Mesenchymal stem cell (in vitro differentiated cells and primary cell): ENCODE data around the gene WIPF2.

Source experiments
- DNase-seq: peaks from one replicate; pipeline ENCODE4 v3.0.0-alpha.2; 2013
- H2AFZ ChIP-seq: one replicate; pipeline ENCODE4 v1.6.1; 2013; ENCODE audit warnings: low read depth, mild to moderate bottlenecking, control low read depth, inconsistent platforms, low read length, moderate library complexity
- H2AK5ac ChIP-seq: 2 replicates; pipeline ENCODE4 v1.6.1; 2013; ENCODE audit warnings: low read length, moderate library complexity, mild to moderate bottlenecking, inconsistent platforms; ENCODE audit not compliant: severe bottlenecking
- H2BK120ac ChIP-seq: one replicate; pipeline ENCODE4 v1.6.1; 2013; ENCODE audit warnings: low read depth, mild to moderate bottlenecking, inconsistent platforms, low read length, moderate library complexity
- H2BK12ac ChIP-seq, 2 experiments: one replicate each; pipeline ENCODE4 v1.6.1; 2013; ENCODE audit warnings: inconsistent platforms in 2 of 2, low read length in 2 of 2, mild to moderate bottlenecking in 2 of 2, moderate library complexity in 2 of 2, control low read depth in 1 of 2
- H2BK15ac ChIP-seq: one replicate; pipeline ENCODE4 v1.6.1; 2013; ENCODE audit warnings: mild to moderate bottlenecking, low read depth, inconsistent platforms; ENCODE audit not compliant: poor library complexity, severe bottlenecking
- H2BK5ac ChIP-seq: 2 replicates; pipeline ENCODE4 v1.6.1; 2013; ENCODE audit warnings: low read depth, mild to moderate bottlenecking, low read length, control low read depth, inconsistent platforms; ENCODE audit not compliant: poor library complexity, severe bottlenecking
- H3K14ac ChIP-seq, 2 experiments: one replicate each; pipeline ENCODE4 v1.6.1; 2013; ENCODE audit warnings: inconsistent platforms in 2 of 2, low read length in 2 of 2, control low read depth in 1 of 2, mild to moderate bottlenecking in 1 of 2, moderate library complexity in 1 of 2
- H3K18ac ChIP-seq, 2 experiments: one replicate each; pipeline ENCODE4 v1.6.1; 2013; ENCODE audit warnings: inconsistent platforms in 2 of 2, low read length in 2 of 2, control low read depth in 1 of 2, low read depth in 1 of 2, mild to moderate bottlenecking in 1 of 2
- H3K23ac ChIP-seq, 2 experiments: one replicate each; pipeline ENCODE4 v1.6.1; 2013; ENCODE audit warnings: inconsistent platforms in 2 of 2, low read length in 2 of 2, mild to moderate bottlenecking in 2 of 2, moderate library complexity in 2 of 2, control low read depth in 1 of 2
- H3K27ac ChIP-seq: 2 replicates; pipeline ENCODE4 v1.5.1; 2013; ENCODE audit warnings: mild to moderate bottlenecking, moderate library complexity, low read length, control low read depth, inconsistent platforms; ENCODE audit not compliant: poor library complexity, severe bottlenecking
- H3K27me3 ChIP-seq, 2 experiments: 2 replicates each; pipeline versions ENCODE4 v1.6.1 to v1.7.0; 2013; ENCODE audit warnings: low read length in 2 of 2, mild to moderate bottlenecking in 2 of 2, moderate library complexity in 2 of 2, control low read depth in 1 of 2, inconsistent platforms in 1 of 2; ENCODE audit not compliant: control insufficient read depth in 1 of 2, insufficient read depth in 1 of 2
- H3K36me3 ChIP-seq, 2 experiments: 2 replicates each; pipeline versions ENCODE4 v1.6.1 to v1.7.0; 2013; ENCODE audit warnings: low read length in 2 of 2, control low read depth in 1 of 2, inconsistent platforms in 1 of 2, low read depth in 1 of 2, mild to moderate bottlenecking in 1 of 2; ENCODE audit not compliant: insufficient read depth in 2 of 2, control insufficient read depth in 1 of 2
- H3K4ac ChIP-seq, 2 experiments: one replicate each; pipeline ENCODE4 v1.6.1; 2013; ENCODE audit warnings: inconsistent platforms in 2 of 2, low read length in 2 of 2, mild to moderate bottlenecking in 2 of 2, moderate library complexity in 2 of 2, control low read depth in 1 of 2, low read depth in 1 of 2
- H3K4me1 ChIP-seq: 2 replicates; pipeline ENCODE4 v1.6.1; 2013; ENCODE audit warnings: low read depth, low read length, control low read depth; ENCODE audit not compliant: control insufficient read depth, insufficient read depth
- H3K4me2 ChIP-seq: 2 replicates; pipeline ENCODE4 v1.6.1; 2013; ENCODE audit warnings: low read length, mild to moderate bottlenecking, inconsistent platforms; ENCODE audit not compliant: poor library complexity, severe bottlenecking
- H3K4me3 ChIP-seq, 2 experiments: 2 replicates each; pipeline versions ENCODE4 v1.5.1 to v1.7.0; 2013; ENCODE audit warnings: low read length in 2 of 2, mild to moderate bottlenecking in 2 of 2, control low read depth in 1 of 2, low read depth in 1 of 2; ENCODE audit not compliant: insufficient read depth in 1 of 2
- H3K79me1 ChIP-seq: replicated peaks from 2 replicates; pipeline ENCODE4 v1.6.1; 2013; ENCODE audit warnings: mild to moderate bottlenecking, control low read depth, low read length, inconsistent platforms; ENCODE audit not compliant: poor library complexity, severe bottlenecking
- H3K9ac ChIP-seq: 2 replicates; pipeline ENCODE4 v1.7.0; 2013; ENCODE audit warnings: mild to moderate bottlenecking, low read length, moderate library complexity
- H3K9me3 ChIP-seq: 2 replicates; pipeline ENCODE4 v1.7.0; 2013; ENCODE audit warnings: mild to moderate bottlenecking, low read length; ENCODE audit not compliant: control insufficient read depth
- H4K8ac ChIP-seq: one replicate; pipeline ENCODE4 v1.6.1; 2013; ENCODE audit warnings: inconsistent platforms, mild to moderate bottlenecking, low read length, moderate library complexity
- H4K91ac ChIP-seq: one replicate; pipeline ENCODE4 v1.6.1; 2013; ENCODE audit warnings: mild to moderate bottlenecking, low read length, inconsistent platforms
- WGBS: methylation state at CpG from one replicate; pipeline ENCODE4 v1.1.7; 2013; ENCODE audit warnings: mixed read lengths; 5-methylcytosine and 5-hydroxymethylcytosine counted together

The WIPF2 gene

GRCh38 chr17:40311575-40311974 lies 92.5 kb downstream of the WIPF2 start:
- no peak overlapping the region for H3K9ac ChIP-seq
- no peak overlapping the region for H4K8ac ChIP-seq
- DNase-seq = no peak
- H3K4me2 ChIP-seq = peak overlapping the region; percentile 1
- H3K4me1 ChIP-seq = peaks cover 83% of the 10 kb centered on the region
- H3K36me3 ChIP-seq = no peaks in the 10 kb centered on the region
- H3K4me3 ChIP-seq = no peak overlapping the region
- no peak overlapping the region for H2BK120ac ChIP-seq
- no peaks in the 10 kb centered on the region for H3K9me3 ChIP-seq
- H2BK5ac ChIP-seq = no peak overlapping the region
- H3K4ac ChIP-seq = no peak overlapping the region
- H2BK15ac ChIP-seq = no peak overlapping the region
- WGBS = 92% methylated on average over 2 of the region's 2 CpGs
- no peak overlapping the region for H3K14ac ChIP-seq
- H3K23ac ChIP-seq = no peak overlapping the region
- H3K79me1 ChIP-seq = peaks cover 5% of the 10 kb centered on the region
- no peak overlapping the region for H4K91ac ChIP-seq
- no peak overlapping the region for H2BK12ac ChIP-seq
- no peaks in the 10 kb centered on the region for H3K27me3 ChIP-seq
- peak overlapping the region; percentile 31 for H3K27ac ChIP-seq
- H3K18ac ChIP-seq = no peak overlapping the region
- no peak overlapping the region for H2AFZ ChIP-seq
- H2AK5ac ChIP-seq = peak overlapping the region; percentile 72

DNA sequence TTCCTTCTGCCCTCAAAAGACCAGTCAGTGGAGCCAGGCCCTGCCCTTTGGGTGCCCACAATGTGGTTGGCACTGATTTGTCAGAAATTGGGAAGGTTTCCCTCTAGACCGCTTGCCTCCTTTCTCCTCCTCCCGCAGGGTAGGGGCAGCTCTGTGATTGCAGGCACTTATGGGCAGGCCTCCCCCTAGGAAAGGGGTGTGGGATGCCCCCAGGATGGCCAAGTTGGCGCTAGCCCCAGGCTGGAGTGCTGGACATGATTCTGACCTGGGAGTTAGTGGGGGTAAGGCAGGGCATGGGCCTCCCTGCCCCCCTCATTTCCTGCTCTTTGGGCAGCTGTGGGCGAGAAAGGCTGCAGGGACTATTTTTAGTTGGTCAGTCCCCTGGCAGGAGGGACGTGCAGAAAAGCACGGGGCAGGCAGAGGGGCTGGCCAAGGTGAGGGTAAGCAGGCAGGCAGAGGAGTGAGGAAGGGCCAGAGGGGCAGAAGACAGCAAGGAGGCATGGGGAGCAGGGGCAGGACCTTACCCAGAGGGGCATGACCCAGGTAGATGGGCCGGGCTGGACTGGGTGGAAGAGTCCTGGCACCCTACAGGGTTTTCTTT lies 93.1 kb downstream of the WIPF2 start:
- no peak overlapping the region for H2BK5ac ChIP-seq
- H3K4me2 ChIP-seq = no peak overlapping the region
- no peak overlapping the region for H4K8ac ChIP-seq
- H3K4ac ChIP-seq = peak overlapping the region in 1 of 2 experiments; percentile 11
- H3K4me1 ChIP-seq = peaks cover 86% of the 10 kb centered on the region
- peaks cover 5% of the 10 kb centered on the region for H3K79me1 ChIP-seq
- no peak for DNase-seq
- no peaks in the 10 kb centered on the region for H3K27me3 ChIP-seq
- H3K14ac ChIP-seq = peak overlapping the region in 1 of 2 experiments; percentile 93
- peak overlapping the region; percentile 72 for H2AK5ac ChIP-seq
- no peak overlapping the region for H2BK15ac ChIP-seq
- H3K23ac ChIP-seq = no peak overlapping the region
- H2AFZ ChIP-seq = no peak overlapping the region
- no peak overlapping the region for H4K91ac ChIP-seq
- WGBS = 59% methylated on average over 7 of the region's 7 CpGs
- H3K27ac ChIP-seq = peak overlapping the region; percentile 31
- H2BK12ac ChIP-seq = peak overlapping the region in 1 of 2 experiments; percentile 72
- peak overlapping the region; percentile 38 to 71 for H3K18ac ChIP-seq
- H3K36me3 ChIP-seq = no peaks in the 10 kb centered on the region
- H3K4me3 ChIP-seq = no peak overlapping the region
- no peak overlapping the region for H3K9ac ChIP-seq
- no peak overlapping the region for H2BK120ac ChIP-seq
- no peaks in the 10 kb centered on the region for H3K9me3 ChIP-seq

DNA sequence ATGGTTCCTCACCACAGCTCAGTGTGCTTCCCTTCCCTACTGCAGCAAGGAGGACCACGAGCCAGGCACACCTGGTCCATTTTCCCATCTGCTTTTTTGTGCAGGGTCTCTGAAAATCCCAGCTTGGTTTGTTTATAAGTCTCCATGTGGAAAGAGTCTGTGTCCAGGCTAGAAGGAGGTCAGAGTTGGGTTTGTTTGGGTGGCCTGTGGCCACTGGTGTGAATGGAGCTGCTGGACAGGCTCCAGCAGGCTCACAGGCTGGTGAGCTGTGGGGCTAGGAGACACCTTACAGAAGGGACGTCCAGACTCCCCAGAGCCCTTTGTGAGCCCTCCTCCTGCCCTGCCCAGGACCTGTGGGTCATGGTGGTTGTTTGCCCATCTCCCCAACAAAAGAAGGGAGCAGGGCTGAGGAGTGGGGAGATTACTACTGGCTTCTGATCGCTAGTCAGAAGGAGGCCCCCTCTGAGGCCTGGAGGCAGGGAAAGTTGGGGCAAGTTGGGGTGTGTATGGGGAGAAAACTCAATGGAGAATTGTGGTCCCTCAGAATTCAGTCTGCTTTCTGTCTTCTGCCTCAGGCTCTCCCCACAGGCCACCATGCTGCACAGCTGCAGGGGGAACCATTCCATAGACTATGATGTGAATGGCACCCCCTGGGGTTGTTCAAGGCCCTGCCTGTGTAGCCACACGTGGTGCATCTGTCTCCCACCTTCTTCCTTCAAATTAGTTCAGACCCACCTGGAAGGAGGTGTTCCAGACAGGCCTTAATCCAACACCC lies 94.0 kb downstream of the WIPF2 start:
- no peak overlapping the region for H4K91ac ChIP-seq
- H4K8ac ChIP-seq = no peak overlapping the region
- H3K36me3 ChIP-seq = no peaks in the 10 kb centered on the region
- WGBS = 73% methylated on average over 4 of the region's 4 CpGs
- no peak overlapping the region for H2BK120ac ChIP-seq
- peak overlapping the region; percentile 88 for H3K27ac ChIP-seq
- H2AK5ac ChIP-seq = peak overlapping the region; percentile 49
- no peaks in the 10 kb centered on the region for H3K9me3 ChIP-seq
- H3K9ac ChIP-seq = no peak overlapping the region
- H3K79me1 ChIP-seq = peaks cover 5% of the 10 kb centered on the region
- peaks cover 83% of the 10 kb centered on the region for H3K4me1 ChIP-seq
- peak overlapping the region; percentile 83 for H2BK15ac ChIP-seq
- H2AFZ ChIP-seq = no peak overlapping the region
- H2BK12ac ChIP-seq = peak overlapping the region in 1 of 2 experiments; percentile 86
- DNase-seq = no peak
- no peak overlapping the region for H3K4me2 ChIP-seq
- peak overlapping the region in 1 of 2 experiments; percentile 79 for H3K18ac ChIP-seq
- no peak overlapping the region for H2BK5ac ChIP-seq
- H3K14ac ChIP-seq = no peak overlapping the region
- H3K23ac ChIP-seq = no peak overlapping the region
- H3K27me3 ChIP-seq = no peaks in the 10 kb centered on the region
- peak overlapping the region in 1 of 2 experiments; percentile 37 for H3K4ac ChIP-seq
- no peak overlapping the region for H3K4me3 ChIP-seq
